Heart left ventricle (tissue), 13 donors: ENCODE data around the gene EMC9.

Experiments used
- POLR2A ChIP-seq, 2 donors: fragments of 450-650 bp; IDR thresholded peaks; one replicate each; pipeline ENCODE4 v1.6.1; 2017; ENCODE audit warnings: antibody characterized with exemption in 2 of 2, mild to moderate bottlenecking in 2 of 2, moderate library complexity in 2 of 2
- TF ChIP-seq, protein P1 (sequence below), 12 donors: fragments of 200-600 bp; sonication (generic) in 4 of 12; IDR thresholded peaks; one replicate each; pipeline versions ENCODE4 v1.5.0 to v1.8.0; 2018 to 2022; ENCODE audit warnings: antibody characterized with exemption in 12 of 12, mild to moderate bottlenecking in 5 of 12
- donor health status: ischemic (EF 13 %, LVEDD 7.1; RV severe dilation, severe dysfunction).
- donor health status: DM: no; HTN: yes; CAD: no.
- donor health status: DM: no; HTN: no; CAD: no.
- donor health status: ischemic (EF 25% LVEDD 6.9; RV normal size, moderate dysfunction).
- donor health status: ischemic (EF 25% LVEDD 5.7; RV mildly dilated, moderate dysfunction).
- donor health status: ischemic (EF 35%, LVEDD 5.7; RV mildly dilated, moderate dysfunction).
- donor health status: nonischemic (EF 11% LVEDD 7.7; RV severe dilation, severe dysfunction).
- donor health status: DM: yes; HTN: yes; CAD: no.
- donor health status: PGD.
- donor health status: ischemic (EF 29% LVEDD 5.4; RV normal size, mild dysfunction).
- donor health status: nonischemic (EF 23%, LVEDD 6.1; RV moderate dilation, normal function).

DNA sequence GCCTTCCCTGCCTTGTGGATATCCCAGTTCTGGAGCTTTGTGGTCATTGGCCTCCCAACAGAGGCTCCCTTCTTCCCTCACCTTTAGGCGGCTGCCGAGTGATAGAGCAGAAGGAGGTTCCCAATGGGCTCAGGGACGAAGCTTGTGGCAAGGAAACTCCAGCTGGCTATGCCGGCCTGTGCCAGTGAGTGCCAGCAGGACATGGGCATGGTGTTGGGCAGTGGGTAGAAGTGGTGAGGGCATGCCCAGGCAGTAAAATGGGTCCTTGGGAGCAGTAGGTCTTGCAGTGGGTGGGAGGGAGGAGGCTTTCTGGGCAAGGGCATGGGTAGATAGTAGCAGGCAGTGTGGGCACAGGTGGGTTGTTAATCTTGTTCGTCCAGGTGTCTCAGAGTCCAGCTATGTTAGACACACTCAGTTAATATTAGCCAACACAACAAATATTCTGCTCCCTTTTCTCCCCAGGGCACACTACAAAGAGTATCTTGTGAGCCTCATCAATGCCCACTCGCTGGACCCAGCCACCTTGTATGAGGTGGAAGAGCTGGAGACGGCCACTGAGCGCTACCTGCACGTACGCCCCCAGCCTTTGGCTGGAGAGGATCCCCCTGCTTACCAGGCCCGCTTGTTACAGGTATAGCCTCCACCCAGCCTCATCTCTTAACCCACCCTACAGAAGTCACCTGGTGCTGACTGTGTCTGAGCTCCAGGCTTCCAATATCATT lies 18.5 kb upstream of the EMC9 start:
- TF ChIP-seq, protein P1, sequence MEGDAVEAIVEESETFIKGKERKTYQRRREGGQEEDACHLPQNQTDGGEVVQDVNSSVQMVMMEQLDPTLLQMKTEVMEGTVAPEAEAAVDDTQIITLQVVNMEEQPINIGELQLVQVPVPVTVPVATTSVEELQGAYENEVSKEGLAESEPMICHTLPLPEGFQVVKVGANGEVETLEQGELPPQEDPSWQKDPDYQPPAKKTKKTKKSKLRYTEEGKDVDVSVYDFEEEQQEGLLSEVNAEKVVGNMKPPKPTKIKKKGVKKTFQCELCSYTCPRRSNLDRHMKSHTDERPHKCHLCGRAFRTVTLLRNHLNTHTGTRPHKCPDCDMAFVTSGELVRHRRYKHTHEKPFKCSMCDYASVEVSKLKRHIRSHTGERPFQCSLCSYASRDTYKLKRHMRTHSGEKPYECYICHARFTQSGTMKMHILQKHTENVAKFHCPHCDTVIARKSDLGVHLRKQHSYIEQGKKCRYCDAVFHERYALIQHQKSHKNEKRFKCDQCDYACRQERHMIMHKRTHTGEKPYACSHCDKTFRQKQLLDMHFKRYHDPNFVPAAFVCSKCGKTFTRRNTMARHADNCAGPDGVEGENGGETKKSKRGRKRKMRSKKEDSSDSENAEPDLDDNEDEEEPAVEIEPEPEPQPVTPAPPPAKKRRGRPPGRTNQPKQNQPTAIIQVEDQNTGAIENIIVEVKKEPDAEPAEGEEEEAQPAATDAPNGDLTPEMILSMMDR (IDR thresholded peaks at IDR 0.05) = no peak
- no peak for TF ChIP-seq POLR2A (IDR thresholded peaks at IDR 0.05)
